Nephron progenitor cell (in vitro differentiated cells): ENCODE measurements around the gene LRRC66.

Source experiments
- DNase-seq: peaks from one replicate; pipeline ENCODE4 v3.0.0; 2021
- H3K27ac Mint-ChIP-seq: 2 replicates; pipeline ENCODE4 v1.8.0; 2021; ENCODE audit warnings: mild to moderate bottlenecking, moderate library complexity, mixed read lengths
- H3K27me3 Mint-ChIP-seq: 2 replicates; pipeline ENCODE4 v1.8.0; 2021; ENCODE audit warnings: mild to moderate bottlenecking, low read depth, mixed read lengths; ENCODE audit not compliant: poor library complexity
- H3K36me3 Mint-ChIP-seq: 2 replicates; pipeline ENCODE4 v1.8.0; 2021; ENCODE audit warnings: low read depth, mixed read lengths
- H3K4me1 Mint-ChIP-seq: 2 replicates; pipeline ENCODE4 v1.8.0; 2021; ENCODE audit warnings: mixed read lengths
- H3K4me3 Mint-ChIP-seq: 2 replicates; pipeline ENCODE4 v1.8.0; 2021; ENCODE audit warnings: mild to moderate bottlenecking, moderate library complexity, mixed read lengths
- H3K9me3 Mint-ChIP-seq: 2 replicates; pipeline ENCODE4 v1.8.0; 2021; ENCODE audit warnings: mild to moderate bottlenecking, moderate library complexity, mixed read lengths
- CTCF ChIP-seq: fragments of 200-600 bp; sonication (generic); IDR thresholded peaks from 2 replicates; pipeline ENCODE4 v1.5.0; 2021; ENCODE audit warnings: antibody characterized with exemption

LRRC66 gene

GRCh38 chr4:51958199-51958968 is 61.8 kb downstream of the LRRC66 start:
- no peaks in the 10 kb centered on the region for H3K36me3 Mint-ChIP-seq
- peaks cover 7% of the 10 kb centered on the region for H3K9me3 Mint-ChIP-seq
- H3K4me1 Mint-ChIP-seq = no peaks in the 10 kb centered on the region
- H3K4me3 Mint-ChIP-seq = no peak overlapping the region
- no peak for TF ChIP-seq CTCF
- peaks cover 6% of the 10 kb centered on the region for H3K27me3 Mint-ChIP-seq
- no peak overlapping the region for H3K27ac Mint-ChIP-seq
- DNase-seq = no peak
